Thoracic aorta (tissue), 2 donors: ENCODE results near the gene IL10. TPM values are rescaled to one million over a fixed set of nuclear protein-coding genes. Genes with fewer than 3 reads are reported as not detected.

Experiments used
- ATAC-seq: fragments of 150-250 bp; one replicate; pipeline ENCODE4 v1.8.0; 2017; ENCODE audit warnings: low read depth; ENCODE audit not compliant: insufficient number of reproducible peaks, low FRiP score
- DNase-seq: peaks from one replicate; pipeline ENCODE4 v3.0.0-alpha.2; 2020; ENCODE audit warnings: low spot score
- H3K27ac ChIP-seq, 2 donors: fragments of 200-600 bp; sonication (generic); 1 replicate in 1 of 2; 2 replicates in 1 of 2; pipeline ENCODE4 v1.5.1; 2016; ENCODE audit warnings: mild to moderate bottlenecking in 2 of 2, moderate library complexity in 2 of 2
- H3K27me3 ChIP-seq: fragments of 200-600 bp; sonication (generic); replicated peaks from 2 replicates; pipeline ENCODE4 v1.6.0; 2016; ENCODE audit warnings: mild to moderate bottlenecking; ENCODE audit not compliant: insufficient read depth
- H3K36me3 ChIP-seq: fragments of 200-600 bp; sonication (generic); one replicate; pipeline ENCODE4 v1.5.1; 2016
- H3K4me1 ChIP-seq, 2 donors: fragments of 200-600 bp; sonication (generic); 1 replicate in 1 of 2; 2 replicates in 1 of 2; pipeline versions ENCODE4 v1.5.1 to v1.6.0; 2016; ENCODE audit warnings: low read depth in 2 of 2, mild to moderate bottlenecking in 1 of 2; ENCODE audit not compliant: control insufficient read depth in 1 of 2
- H3K4me3 ChIP-seq: fragments of 200-600 bp; sonication (generic); 2 replicates; pipeline ENCODE4 v1.5.1; 2016; ENCODE audit warnings: mild to moderate bottlenecking
- H3K9me3 ChIP-seq: fragments of 200-600 bp; sonication (generic); 2 replicates; pipeline ENCODE4 v1.5.1; 2016
- total RNA-seq, 2 donors: library from RNA; depleted of rRNA; stranded (reverse); fragments of >200 nt; gene quantifications; one replicate each; pipeline versions ENCODE4 v1.1.0 to v1.2.3, GENCODE V29; 2016
- TF ChIP-seq, protein P1 (sequence below): fragments of 200-600 bp; sonication (generic); IDR thresholded peaks from one replicate; pipeline ENCODE4 v1.5.1; 2019; ENCODE audit warnings: antibody characterized with exemption

Gene IL10
- total RNA-seq, 2 donors from 2014 or later, result 19.8 to 40.9 TPM

DNA sequence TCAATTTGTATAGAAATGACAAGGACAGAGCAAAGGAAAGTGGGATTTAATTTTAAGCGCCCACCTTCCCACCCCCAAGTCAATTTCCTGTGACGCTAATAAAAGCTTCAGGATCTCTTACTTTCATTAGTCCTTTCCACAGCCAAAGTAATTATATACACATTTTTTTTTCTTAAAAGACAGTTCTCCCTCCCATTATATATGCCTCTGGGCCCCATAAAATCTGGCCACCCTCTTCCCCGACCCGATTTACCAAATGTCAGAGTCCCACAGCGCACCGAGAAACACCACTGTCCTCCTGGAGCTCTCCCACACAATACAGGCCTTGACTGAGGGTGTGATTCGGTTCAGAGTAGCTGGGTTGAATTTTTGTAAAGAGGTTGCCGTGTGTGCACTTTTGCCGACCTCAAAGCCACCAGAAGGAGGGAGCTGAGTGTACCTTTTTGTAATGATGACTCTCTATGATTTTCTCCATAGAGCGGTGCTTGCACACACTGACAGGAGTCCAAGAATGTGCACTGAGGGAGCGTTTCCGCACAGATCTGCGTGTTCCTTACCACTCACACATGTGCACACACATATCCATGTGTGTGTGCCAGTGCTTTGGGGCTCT, 26.2 kb upstream of the IL10 start:
- Histone ChIP-seq H3K36me3 (no peaks in the 10 kb centered on the region), H3K4me1 (no peaks in the 10 kb centered on the region), H3K4me3 (no peak overlapping the region), H3K9me3 (no peaks in the 10 kb centered on the region), H3K27me3 (no peaks in the 10 kb centered on the region), H3K27ac (no peak overlapping the region)
- TF ChIP-seq, protein P1, sequence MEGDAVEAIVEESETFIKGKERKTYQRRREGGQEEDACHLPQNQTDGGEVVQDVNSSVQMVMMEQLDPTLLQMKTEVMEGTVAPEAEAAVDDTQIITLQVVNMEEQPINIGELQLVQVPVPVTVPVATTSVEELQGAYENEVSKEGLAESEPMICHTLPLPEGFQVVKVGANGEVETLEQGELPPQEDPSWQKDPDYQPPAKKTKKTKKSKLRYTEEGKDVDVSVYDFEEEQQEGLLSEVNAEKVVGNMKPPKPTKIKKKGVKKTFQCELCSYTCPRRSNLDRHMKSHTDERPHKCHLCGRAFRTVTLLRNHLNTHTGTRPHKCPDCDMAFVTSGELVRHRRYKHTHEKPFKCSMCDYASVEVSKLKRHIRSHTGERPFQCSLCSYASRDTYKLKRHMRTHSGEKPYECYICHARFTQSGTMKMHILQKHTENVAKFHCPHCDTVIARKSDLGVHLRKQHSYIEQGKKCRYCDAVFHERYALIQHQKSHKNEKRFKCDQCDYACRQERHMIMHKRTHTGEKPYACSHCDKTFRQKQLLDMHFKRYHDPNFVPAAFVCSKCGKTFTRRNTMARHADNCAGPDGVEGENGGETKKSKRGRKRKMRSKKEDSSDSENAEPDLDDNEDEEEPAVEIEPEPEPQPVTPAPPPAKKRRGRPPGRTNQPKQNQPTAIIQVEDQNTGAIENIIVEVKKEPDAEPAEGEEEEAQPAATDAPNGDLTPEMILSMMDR, result no peak
- DNase-seq (no peak), ATAC-seq (no peak)

DNA sequence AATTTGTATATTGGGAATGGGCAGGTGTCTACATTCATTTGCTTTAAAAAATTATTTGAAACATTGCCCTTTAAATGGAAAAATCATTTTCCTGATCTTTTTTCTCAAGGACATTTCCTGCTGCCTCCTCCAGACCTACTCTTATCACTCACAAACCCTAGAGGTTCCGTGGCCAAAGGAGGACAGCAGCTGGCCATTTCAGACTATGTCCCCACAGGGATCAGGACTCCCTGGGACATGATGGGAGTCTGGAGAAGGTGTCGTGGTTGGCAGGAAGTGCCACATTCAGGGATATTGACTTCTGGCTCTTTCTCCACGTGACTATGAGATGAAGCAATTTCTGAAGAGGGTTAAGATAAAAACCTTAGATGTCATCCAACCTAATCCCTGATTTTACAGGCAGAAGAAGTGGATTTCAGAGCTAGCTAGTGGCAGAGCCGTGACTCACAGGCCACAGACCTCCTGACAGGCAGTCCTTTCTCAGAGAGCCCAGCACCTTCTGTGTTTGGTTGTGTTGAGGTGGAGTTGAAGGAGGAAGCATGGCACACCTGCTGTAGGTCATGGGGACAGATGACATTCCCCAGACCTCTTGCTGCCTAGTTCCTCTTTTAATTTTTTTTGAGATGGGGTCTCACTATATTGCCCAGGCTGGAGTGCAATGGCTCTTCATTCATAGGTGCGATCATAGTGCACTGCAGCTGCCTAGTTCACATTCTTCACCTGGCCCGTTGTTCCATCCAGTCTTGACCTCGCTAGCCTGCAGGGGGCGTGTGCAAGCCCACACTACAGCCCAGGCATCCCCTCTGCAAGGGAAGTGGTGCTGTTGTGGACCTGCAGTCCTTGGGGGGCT, 25.5 kb upstream of the IL10 start:
- TF ChIP-seq, protein P1, result no peak
- Histone ChIP-seq H3K27ac (no peak overlapping the region), H3K9me3 (no peaks in the 10 kb centered on the region), H3K27me3 (no peaks in the 10 kb centered on the region), H3K36me3 (no peaks in the 10 kb centered on the region), H3K4me3 (no peak overlapping the region), H3K4me1 (no peaks in the 10 kb centered on the region)
- ATAC-seq (no peak), DNase-seq (no peak)

DNA sequence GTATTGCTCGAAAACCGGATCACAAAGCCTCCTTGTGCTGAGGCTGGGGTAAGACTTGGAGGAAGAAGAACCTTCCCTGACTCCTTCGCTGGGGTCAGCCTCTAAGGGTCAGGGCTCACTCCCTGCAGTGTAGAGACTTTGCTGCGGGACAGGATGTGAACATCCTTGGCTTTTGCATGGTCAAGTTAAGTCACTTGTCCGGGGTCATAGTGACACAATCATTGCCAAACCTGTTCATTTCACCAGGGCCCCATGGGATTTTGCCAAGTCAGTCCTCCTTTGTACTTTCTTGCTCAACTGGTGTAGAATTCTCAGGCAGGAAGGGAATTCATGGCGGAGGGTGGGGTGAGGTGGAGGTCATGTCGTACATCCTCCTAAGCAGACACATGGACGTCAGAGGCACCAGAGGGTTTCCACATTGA, 24.7 kb upstream of the IL10 start:
- Histone ChIP-seq H3K4me1 (no peaks in the 10 kb centered on the region), H3K4me3 (no peak overlapping the region), H3K36me3 (no peaks in the 10 kb centered on the region), H3K27me3 (no peaks in the 10 kb centered on the region), H3K9me3 (no peaks in the 10 kb centered on the region), H3K27ac (no peak overlapping the region)
- ATAC-seq (no peak), DNase-seq (no peak)
- TF ChIP-seq, protein P1, result no peak

DNA sequence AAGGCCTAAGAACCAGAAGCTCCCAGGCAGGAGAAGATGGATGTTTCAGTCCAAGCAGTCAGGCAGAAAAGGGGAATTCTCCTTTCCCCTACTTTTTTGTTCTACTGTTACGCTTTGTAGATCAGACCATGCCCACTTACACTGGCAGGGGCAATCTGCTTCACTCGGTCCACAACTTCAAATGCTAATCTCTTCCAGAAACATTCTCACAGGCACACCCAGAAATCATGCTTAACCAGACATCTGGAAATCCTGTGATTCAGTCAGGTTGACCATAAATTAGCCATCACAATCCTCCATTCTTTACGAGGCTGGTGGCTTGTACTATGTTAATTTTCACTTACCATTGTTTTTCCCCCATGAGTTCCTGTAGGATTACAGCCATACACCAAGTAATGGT, 23.8 kb upstream of the IL10 start:
- Histone ChIP-seq H3K27me3 (no peaks in the 10 kb centered on the region), H3K4me3 (no peak overlapping the region)
- no peak for ATAC-seq

More for the DNA sequence above, 23.8 kb upstream of the IL10 start:
- TF ChIP-seq, protein P1, result no peak
- DNase-seq, result no peak
- H3K9me3 ChIP-seq, result no peaks in the 10 kb centered on the region
- H3K4me1 ChIP-seq, result no peaks in the 10 kb centered on the region
- no peak overlapping the region for H3K27ac ChIP-seq
- no peaks in the 10 kb centered on the region for H3K36me3 ChIP-seq
